MM.1S (cell line): Measurements from ENCODE around the gene ZXDC.

Source experiments
- DNase-seq: peaks from one replicate; pipeline ENCODE4 v3.0.0-alpha.2; 2015
- H2AFZ ChIP-seq: fragments of 300-600 bp; sonication (generic); 2 replicates; pipeline ENCODE4 v1.6.0; 2016; ENCODE audit warnings: antibody characterized with exemption, low read length
- H3F3A ChIP-seq: fragments of 300-600 bp; sonication (generic); 2 replicates; pipeline ENCODE4 v1.6.1; 2016; ENCODE audit warnings: mild to moderate bottlenecking, antibody characterized with exemption, low read length, moderate library complexity, mixed read lengths; ENCODE audit not compliant: insufficient read depth
- H3K27ac ChIP-seq: fragments of 300-600 bp; sonication (generic); 2 replicates; pipeline ENCODE4 v1.5.1; 2016; ENCODE audit warnings: mild to moderate bottlenecking, low read length
- H3K27me3 ChIP-seq: fragments of 300-600 bp; sonication (generic); replicated peaks from 2 replicates; pipeline ENCODE4 v1.6.0; 2016; ENCODE audit warnings: low read length; ENCODE audit not compliant: insufficient read depth
- H3K36me3 ChIP-seq: fragments of 300-600 bp; sonication (generic); replicated peaks from 2 replicates; pipeline ENCODE4 v1.6.1; 2016; ENCODE audit warnings: mild to moderate bottlenecking, low read length, mixed read lengths; ENCODE audit not compliant: insufficient read depth
- H3K4me1 ChIP-seq: fragments of 300-600 bp; sonication (generic); 2 replicates; pipeline ENCODE4 v1.6.1; 2016; ENCODE audit warnings: low read length, mixed read lengths
- H3K4me2 ChIP-seq: fragments of 300-600 bp; sonication (generic); 2 replicates; pipeline ENCODE4 v1.6.0; 2016; ENCODE audit warnings: low read depth, low read length
- H3K4me3 ChIP-seq: fragments of 300-600 bp; sonication (generic); 2 replicates; pipeline ENCODE4 v1.5.1; 2016; ENCODE audit warnings: low read length, mixed read lengths
- H3K79me2 ChIP-seq: fragments of 300-600 bp; sonication (generic); 2 replicates; pipeline ENCODE4 v1.6.1; 2016; ENCODE audit warnings: mixed run types, low read length, mixed read lengths
- H3K9ac ChIP-seq: fragments of 300-600 bp; sonication (generic); 2 replicates; pipeline ENCODE4 v1.6.1; 2016; ENCODE audit warnings: low read length, mixed read lengths
- H3K9me2 ChIP-seq: fragments of 300-600 bp; sonication (generic); replicated peaks from 2 replicates; pipeline ENCODE4 v1.6.1; 2016; ENCODE audit warnings: mild to moderate bottlenecking, low read length, mixed read lengths; ENCODE audit not compliant: insufficient read depth
- H3K9me3 ChIP-seq: fragments of 300-600 bp; sonication (generic); replicated peaks from 2 replicates; pipeline ENCODE4 v1.6.1; 2016; ENCODE audit warnings: mild to moderate bottlenecking, low read length, mixed read lengths; ENCODE audit not compliant: insufficient read depth
- H4K20me1 ChIP-seq: fragments of 300-600 bp; sonication (generic); 2 replicates; pipeline ENCODE4 v1.6.1; 2016; ENCODE audit warnings: mild to moderate bottlenecking, low read length, moderate library complexity, mixed read lengths; ENCODE audit not compliant: insufficient read depth
- CTCF ChIP-seq: fragments of 300-600 bp; sonication (generic); IDR thresholded peaks from 2 replicates; pipeline ENCODE4 v1.5.1; 2016; ENCODE audit warnings: antibody characterized with exemption, low read length, mixed read lengths
- EZH2 ChIP-seq: fragments of 300-600 bp; sonication (generic); optimal IDR thresholded peaks from 2 replicates; pipeline ENCODE3; 2017; ENCODE audit warnings: low read depth, mild to moderate bottlenecking, antibody characterized with exemption, low read length, mixed read lengths
- EZH2phosphoT487 ChIP-seq: fragments of 300-600 bp; sonication (generic); IDR thresholded peaks from 2 replicates; pipeline ENCODE4 v1.6.1; 2018; ENCODE audit warnings: antibody characterized with exemption, low read length

The ZXDC gene

GRCh38 chr3:126512026-126512425 is 36.3 kb upstream of the ZXDC start:
- Histone ChIP-seq H3K36me3 (no peaks in the 10 kb centered on the region), H3K79me2 (no peaks in the 10 kb centered on the region), H3K4me1 (no peaks in the 10 kb centered on the region), H3K9ac (no peak overlapping the region), H3K9me2 (no peaks in the 10 kb centered on the region), H3K4me2 (no peak overlapping the region), H3K9me3 (no peaks in the 10 kb centered on the region), H4K20me1 (no peaks in the 10 kb centered on the region), H3F3A (no peaks in the 10 kb centered on the region), H3K27me3 (no peaks in the 10 kb centered on the region; the same call in 1 of the 2 replicates), H2AFZ (no peak overlapping the region), H3K27ac (no peak overlapping the region), H3K4me3 (no peak overlapping the region)
- DNase-seq: no peak
- TF ChIP-seq EZH2phosphoT487 (no peak), CTCF (no peak), EZH2 (no peak)

DNA sequence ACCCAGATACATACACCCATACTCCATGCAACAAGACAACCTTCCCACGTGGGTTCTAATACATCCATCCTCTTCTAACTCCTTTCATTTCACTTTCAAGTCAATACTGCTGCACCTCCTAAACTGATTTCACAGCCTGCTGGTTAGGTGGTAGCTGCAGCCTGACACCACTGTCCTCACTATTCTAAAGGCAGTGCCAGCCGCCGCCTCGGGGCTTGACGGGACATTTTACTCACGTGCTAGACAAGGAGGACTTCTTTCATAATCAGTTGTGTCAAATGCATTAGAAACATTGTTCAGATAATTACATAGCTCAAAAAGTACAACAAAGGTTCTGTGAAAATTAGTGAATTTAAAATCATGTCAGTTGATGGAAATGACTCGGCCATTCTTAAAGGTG is 35.6 kb upstream of the ZXDC start:
- H3K9me3 ChIP-seq: no peaks in the 10 kb centered on the region
- H3F3A ChIP-seq: no peaks in the 10 kb centered on the region
- TF ChIP-seq CTCF (no peak), EZH2phosphoT487 (no peak), EZH2 (no peak)
- no peak overlapping the region for H3K4me2 ChIP-seq
- no peaks in the 10 kb centered on the region; the same call in 1 of the 2 replicates for H3K27me3 ChIP-seq
- no peaks in the 10 kb centered on the region for H3K36me3 ChIP-seq
- no peaks in the 10 kb centered on the region for H3K4me1 ChIP-seq
- no peak overlapping the region for H3K4me3 ChIP-seq
- no peaks in the 10 kb centered on the region for H3K9me2 ChIP-seq
- no peak for DNase-seq
- H2AFZ ChIP-seq: no peak overlapping the region
- no peak overlapping the region for H3K9ac ChIP-seq
- no peaks in the 10 kb centered on the region for H4K20me1 ChIP-seq
- no peak overlapping the region for H3K27ac ChIP-seq
- H3K79me2 ChIP-seq: no peaks in the 10 kb centered on the region

- Histone ChIP-seq H3K36me3 (no peaks in the 10 kb centered on the region), H3K79me2 (no peaks in the 10 kb centered on the region), H3K27me3 (no peaks in the 10 kb centered on the region; the same call in 1 of the 2 replicates), H3K4me3 (no peak overlapping the region), H3K9me2 (no peaks in the 10 kb centered on the region), H3K9me3 (no peaks in the 10 kb centered on the region), H4K20me1 (no peaks in the 10 kb centered on the region), H3F3A (no peaks in the 10 kb centered on the region), H3K4me1 (no peaks in the 10 kb centered on the region), H3K9ac (no peak overlapping the region), H3K27ac (no peak overlapping the region), H2AFZ (no peak overlapping the region), H3K4me2 (no peak overlapping the region)
- no peak for DNase-seq
- TF ChIP-seq EZH2phosphoT487 (no peak), EZH2 (no peak), CTCF (no peak)
Observed at GRCh38 chr3:126510308-126510910, 34.7 kb upstream of the ZXDC start.
